Measurements from ENCODE around the gene C9. TPM values are rescaled to one million over a fixed set of nuclear protein-coding genes. Genes with fewer than 3 reads are reported as not detected.
"Not testable (repeated sequence)": the region's sequence is repeated elsewhere in the genome, so short reads cannot be mapped to it uniquely, and the experiment has no call there.

The C9 gene
- polyA plus RNA-seq, 1 experiment = not detected

DNA sequence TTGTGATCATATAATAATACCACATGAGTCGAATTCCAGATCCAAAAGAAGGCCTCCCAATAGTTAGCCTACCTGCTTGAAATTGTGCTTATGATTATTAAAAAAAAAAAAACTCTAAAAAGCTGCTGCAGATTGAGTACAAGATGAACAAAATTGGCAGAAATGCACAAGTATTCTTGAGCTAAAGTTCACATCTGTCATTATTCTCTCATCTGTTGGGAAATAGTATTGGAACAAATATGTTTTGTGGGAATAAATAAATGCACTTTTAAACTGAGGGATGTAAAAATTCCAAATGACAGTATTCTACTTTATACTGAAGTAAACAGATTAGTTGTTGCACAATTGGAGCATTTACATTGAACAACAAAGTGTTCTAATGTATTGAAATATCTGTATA, 44.7 kb upstream of the C9 start:
- ChIA-PET CTCF (interaction anchor here (0.7 kb wide), 2 partner anchors 11 to 13 kb away, joined by 3 to 4 read pairs; no protein-coding TSS in a partner anchor), POLR2A (no interaction called here)
- DNase-seq (ENCODE audit: low read depth) = no peak
- no peaks in the 10 kb centered on the region for H3K27me3 ChIP-seq (ENCODE audit: control insufficient read depth, insufficient read depth, low read length)
- no peak overlapping the region for H3K4me3 ChIP-seq (ENCODE audit: low read depth, low read length)
- TF ChIP-seq, protein P1, sequence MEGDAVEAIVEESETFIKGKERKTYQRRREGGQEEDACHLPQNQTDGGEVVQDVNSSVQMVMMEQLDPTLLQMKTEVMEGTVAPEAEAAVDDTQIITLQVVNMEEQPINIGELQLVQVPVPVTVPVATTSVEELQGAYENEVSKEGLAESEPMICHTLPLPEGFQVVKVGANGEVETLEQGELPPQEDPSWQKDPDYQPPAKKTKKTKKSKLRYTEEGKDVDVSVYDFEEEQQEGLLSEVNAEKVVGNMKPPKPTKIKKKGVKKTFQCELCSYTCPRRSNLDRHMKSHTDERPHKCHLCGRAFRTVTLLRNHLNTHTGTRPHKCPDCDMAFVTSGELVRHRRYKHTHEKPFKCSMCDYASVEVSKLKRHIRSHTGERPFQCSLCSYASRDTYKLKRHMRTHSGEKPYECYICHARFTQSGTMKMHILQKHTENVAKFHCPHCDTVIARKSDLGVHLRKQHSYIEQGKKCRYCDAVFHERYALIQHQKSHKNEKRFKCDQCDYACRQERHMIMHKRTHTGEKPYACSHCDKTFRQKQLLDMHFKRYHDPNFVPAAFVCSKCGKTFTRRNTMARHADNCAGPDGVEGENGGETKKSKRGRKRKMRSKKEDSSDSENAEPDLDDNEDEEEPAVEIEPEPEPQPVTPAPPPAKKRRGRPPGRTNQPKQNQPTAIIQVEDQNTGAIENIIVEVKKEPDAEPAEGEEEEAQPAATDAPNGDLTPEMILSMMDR (IDR thresholded peaks at IDR 0.05; ENCODE audit: insufficient read depth, low read depth, low read length) = no peak
- peaks cover 4% of the 10 kb centered on the region for H3K36me3 ChIP-seq (ENCODE audit: control insufficient read depth, insufficient read depth, low read length)

- ChIA-PET POLR2A (no interaction called here), CTCF (interaction anchor here (0.9 to 1.7 kb wide), 3 partner anchors 19 to 143 kb away, joined by 3 to 13 read pairs (median 3); partner anchors contain the start of gene DAB2)
- H3K36me3 ChIP-seq (ENCODE audit: control insufficient read depth, insufficient read depth, low read length) = peaks cover 5% of the 10 kb centered on the region
- DNase-seq (ENCODE audit: low read depth) = no peak
- H3K27me3 ChIP-seq (ENCODE audit: control insufficient read depth, insufficient read depth, low read length) = no peaks in the 10 kb centered on the region
- no peak overlapping the region for H3K4me3 ChIP-seq (ENCODE audit: low read depth, low read length)
- TF ChIP-seq, protein P1 (IDR thresholded peaks at IDR 0.05; ENCODE audit: insufficient read depth, low read depth, low read length) = no peak
Measured at GRCh38 chr5:39405083-39405843, 41.0 kb upstream of the C9 start.

DNA sequence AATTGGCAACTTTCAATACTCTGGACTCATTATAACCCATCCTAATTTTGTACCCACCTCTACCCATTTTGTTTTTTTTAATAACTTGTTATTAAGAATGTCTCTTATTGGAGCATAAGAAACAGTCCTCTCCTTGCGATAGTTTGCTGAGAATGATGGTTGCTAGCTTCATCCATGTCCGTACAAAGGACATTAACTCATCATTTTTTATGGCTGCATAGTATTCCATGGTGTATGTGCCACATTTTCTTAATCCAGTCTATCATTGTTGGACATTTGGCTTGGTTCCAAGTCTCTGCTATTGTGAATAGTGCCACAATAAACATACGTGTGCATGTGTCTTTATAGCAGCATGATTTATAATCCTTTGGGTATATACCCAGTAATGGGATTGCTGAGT, 39.5 kb upstream of the C9 start:
- POLR2A ChIA-PET = interaction anchor here (0.6 kb wide), 1 partner anchor 59 kb away, joined by 4 read pairs; no protein-coding TSS in a partner anchor
- H3K36me3 ChIP-seq (ENCODE audit: control insufficient read depth, insufficient read depth, low read length); H3K4me3 ChIP-seq (ENCODE audit: low read depth, low read length); DNase-seq (ENCODE audit: low read depth); H3K27me3 ChIP-seq (ENCODE audit: control insufficient read depth, insufficient read depth, low read length); CTCF ChIA-PET: not testable (repeated sequence)

- H3K36me3 ChIP-seq (ENCODE audit: control insufficient read depth, insufficient read depth, low read length); DNase-seq (ENCODE audit: low read depth); POLR2A ChIA-PET; H3K4me3 ChIP-seq (ENCODE audit: low read depth, low read length); H3K27me3 ChIP-seq (ENCODE audit: control insufficient read depth, insufficient read depth, low read length): not testable (repeated sequence)
- CTCF ChIA-PET = interaction anchor here (1.0 kb wide), 2 partner anchors 146 to 169 kb away, joined by 3 read pairs; no protein-coding TSS in a partner anchor
Measured at GRCh38 chr5:39402140-39402539, 37.8 kb upstream of the C9 start.

DNA sequence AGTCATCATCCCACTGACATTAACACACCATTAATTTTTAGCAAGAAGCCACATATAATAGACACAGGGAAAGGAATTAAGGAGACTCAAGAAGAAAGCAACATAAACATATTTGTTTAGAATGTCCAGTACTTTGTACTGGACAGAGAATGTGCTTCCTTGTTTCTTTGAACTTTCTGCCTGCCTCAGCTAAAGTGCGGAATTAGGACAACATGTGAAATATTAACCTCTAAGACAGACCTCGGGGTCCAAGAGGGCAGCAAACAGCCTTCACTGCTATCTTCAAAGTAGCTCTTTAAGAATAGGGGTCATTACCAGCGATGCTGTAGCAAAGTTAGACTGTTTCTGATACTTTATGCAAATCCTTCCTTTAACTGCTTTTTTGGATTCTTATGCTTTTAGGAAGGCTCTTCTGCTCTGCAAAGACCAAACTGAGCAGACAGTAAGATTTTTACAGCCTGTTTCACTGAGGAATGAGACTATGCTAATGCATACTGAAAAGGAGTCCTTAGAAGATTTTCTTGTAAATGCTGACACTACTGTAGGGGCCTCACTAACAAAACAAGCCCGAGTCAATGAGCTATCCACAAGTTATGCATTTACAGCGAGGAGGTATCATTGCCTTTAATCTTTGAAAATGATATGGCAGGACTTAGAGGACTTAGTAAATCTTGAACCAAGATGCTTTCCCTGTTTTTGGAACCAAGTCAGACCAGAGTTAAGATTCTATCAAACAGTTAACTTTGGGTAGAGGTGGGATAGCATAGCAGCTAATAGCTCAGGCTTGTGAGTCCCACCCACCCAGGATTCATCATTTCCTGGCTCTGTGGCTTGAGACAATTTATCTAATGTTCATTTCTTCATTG, 36.7 kb upstream of the C9 start:
- Histone ChIP-seq H3K27me3 (ENCODE audit: control insufficient read depth, insufficient read depth, low read length) (no peaks in the 10 kb centered on the region), H3K4me3 (ENCODE audit: low read depth, low read length) (no peak overlapping the region), H3K36me3 (ENCODE audit: control insufficient read depth, insufficient read depth, low read length) (peaks cover 9% of the 10 kb centered on the region)
- ChIA-PET POLR2A (interaction anchor here (0.5 to 0.6 kb wide), 3 partner anchors 15 to 147 kb away, joined by 3 to 8 read pairs (median 3); partner anchors contain the start of gene DAB2), CTCF (interaction anchor here (0.6 to 2.6 kb wide), 7 partner anchors 12 to 147 kb away, joined by 3 to 15 read pairs (median 3); no protein-coding TSS in a partner anchor)
- peak; percentile 40 for DNase-seq (ENCODE audit: low read depth)
- TF ChIP-seq, protein P1 (IDR thresholded peaks at IDR 0.05; ENCODE audit: insufficient read depth, low read depth, low read length) = no peak
